K562 (cell line): Measurements from ENCODE around the gene C10orf105. TPM values are rescaled to one million over a fixed set of nuclear protein-coding genes. Genes with fewer than 3 reads are reported as not detected.

Experiments used
- BACH1 ChIP-seq: fragments of 200-800 bp; sonication (Bioruptor generic); IDR thresholded peaks from 2 replicates; pipeline ENCODE4 v1.6.1; 2016; ENCODE audit warnings: missing genetic modification characterization, missing compliant biosample characterization
- BCL6 ChIP-seq: fragments of 250-450 bp; sonication (Bioruptor Pico); IDR thresholded peaks from 2 replicates; pipeline ENCODE4 v1.4.0; 2020
- CHAMP1 ChIP-seq: fragments of 450-650 bp; IDR thresholded peaks from 2 replicates; pipeline ENCODE4 v1.6.1; 2016; ENCODE audit warnings: mild to moderate bottlenecking
- CHD7 ChIP-seq: fragments of 200-600 bp; sonication (generic); IDR thresholded peaks from one replicate; pipeline ENCODE4 v1.6.1; 2012; ENCODE audit warnings: mild to moderate bottlenecking, low read depth, low read length, inconsistent platforms
- CLOCK ChIP-seq: fragments of 250-450 bp; sonication (Bioruptor Pico); IDR thresholded peaks from 2 replicates; pipeline ENCODE4 v1.4.0; 2020; ENCODE audit warnings: mild to moderate bottlenecking, moderate library complexity, borderline replicate concordance
- GTF2F1 ChIP-seq: IDR thresholded peaks from 2 replicates; pipeline ENCODE4 v1.6.1; 2011; ENCODE audit warnings: low read depth, low read length, improper control_type of control experiment
- POU5F1 ChIP-seq: fragments of 150-350 bp; IDR thresholded peaks from 2 replicates; pipeline ENCODE4 v1.6.1; 2014; ENCODE audit warnings: borderline replicate concordance, low read length, low read depth, mild to moderate bottlenecking; ENCODE audit not compliant: partially characterized antibody
- TAL1 ChIP-seq: fragments of 450-650 bp; IDR thresholded peaks from 2 replicates; pipeline ENCODE4 v1.6.1; 2016; ENCODE audit warnings: mild to moderate bottlenecking
- ZKSCAN8 ChIP-seq: fragments of 200-800 bp; sonication (Bioruptor generic); IDR thresholded peaks from 2 replicates; pipeline ENCODE4 v1.6.1; 2016; ENCODE audit warnings: missing genetic modification characterization, missing compliant biosample characterization
- ZNF280B ChIP-seq: fragments of 250-450 bp; sonication (Bioruptor Pico); IDR thresholded peaks from 2 replicates; pipeline ENCODE4 v1.5.1; 2021; ENCODE audit warnings: mild to moderate bottlenecking
- polyA plus RNA-seq, 8 experiments: library from polyadenylated mRNA; depleted of rRNA in 4 of 8; stranded (reverse) in 5 of 8; unstranded in 3 of 8; fragments of >200 nt; fragmentation: Nextera tagmentation in 2 of 8; fragmentation: Illumina TruSeq in 1 of 8; extraction: Ambion mirVana in 2 of 8; extraction: Trizol in 1 of 8; gene quantifications; 2 replicates each; pipeline versions ENCODE4 v1.2.1 to v1.2.3, GENCODE V29; 2011 to 2014; ENCODE audit warnings: inconsistent platforms in 1 of 8, missing spikeins in 1 of 8
- total RNA-seq, 7 experiments: library from RNA; depleted of rRNA in 6 of 7; stranded (reverse); fragments of >200 nt in 6 of 7; fragmentation: Illumina TruSeq in 2 of 7; extraction: Trizol in 2 of 7; gene quantifications; 2 replicates each; pipeline versions ENCODE4 v1.2.1 to v1.2.3, GENCODE V29; 2011 to 2021; ENCODE audit warnings: low replicate concordance in 1 of 7

Gene C10orf105
- total and polyA plus RNA-seq, 9 of the 15 experiments (the other 6 are each of a cell fraction or from before 2014, with no cell fraction given), result 0.03 to 0.25 (median 0.04) TPM; not detected in 3

- no peak for TF ChIP-seq CLOCK (CRISPR knock-in tag)
- no peak for TF ChIP-seq BCL6
- TF ChIP-seq TAL1, result no peak
- TF ChIP-seq GTF2F1, result 0 out of 2 replicates have a peak, but pooled peaks have one; percentile 24
- no peak for TF ChIP-seq CHAMP1
- no peak for TF ChIP-seq BACH1 (tag)
- TF ChIP-seq ZNF280B (CRISPR knock-in tag), result no peak
- TF ChIP-seq ZKSCAN8 (CRISPR knock-in tag), result no peak
- no peak for TF ChIP-seq CHD7
- TF ChIP-seq POU5F1, result no peak
Measured at GRCh38 chr10:71747039-71747531, 27.5 kb upstream of the C10orf105 start (continued).
